ENCODE data around the gene HAUS1.

GRCh38 chr18:46133534-46133933 lies 29.3 kb downstream of the HAUS1 start:
- TF ChIP-seq POLR2A (IDR thresholded peaks at IDR 0.05) = no peak
- no peak for TF ChIP-seq CTCF (IDR thresholded peaks at IDR 0.05)

Measured in tibial nerve (tissue), 3 donors.